Measurements from ENCODE around the gene SLC2A1.

- TF ChIP-seq EZH2 (IDR thresholded peaks at IDR 0.05) (no peak), POLR2AphosphoS5 (IDR thresholded peaks at IDR 0.05; ENCODE audit: borderline replicate concordance, low read depth, low read length) (no peak), FOXP2 (optimal IDR thresholded peaks at IDR 0.05; ENCODE audit: control extremely low read depth, extremely low read length, insufficient read depth) (no peak)
Observed at GRCh38 chr1:42947965-42948732, 10.5 kb downstream of the SLC2A1 start.
